HCT116 (cell line): Measurements from ENCODE around the gene HDAC2. TPM values are rescaled to one million over a fixed set of nuclear protein-coding genes. Genes with fewer than 3 reads are reported as not detected.

Source experiments
- ATAC-seq: fragments of 200-7000 bp; cut with Tn5 transposase; 2 replicates; pipeline ENCODE4 v1.9.1; 2020; ENCODE audit warnings: mild to moderate bottlenecking, moderate library complexity
- BruUV-seq: library from RNA; stranded (reverse); fragments of 400-500 nt; replicated peaks from 2 replicates; lab custom pipeline; 2021; lab: Mats Ljungman, UMichigan
- CTCF ChIA-PET: fragments of 300-600 bp; sonication (Branson Sonifier 250); formaldehyde crosslinking; loops from one replicate; lab custom pipeline; 2021; ENCODE audit warnings: antibody characterized with exemption; lab: Charles Lee
- POLR2A ChIA-PET: fragments of 300-600, 350-600 bp; sonication (Branson Sonifier 250); formaldehyde crosslinking; loops from one replicate; lab custom pipeline; 2021; ENCODE audit warnings: antibody characterized with exemption; lab: Charles Lee
- RAD21 ChIA-PET, 2 experiments: fragments of 300-600 bp; sonication (Branson Sonifier 250); formaldehyde crosslinking; loops; one replicate each; lab custom pipeline; 2023; ENCODE audit warnings: low total read pairs in 2 of 2; ENCODE audit not compliant: uncharacterized antibody in 2 of 2, unreplicated experiment in 2 of 2, low non-redundant PET in 1 of 2; lab: Charles Lee
- DNase-seq: peaks from one replicate; pipeline ENCODE4 v3.0.0-alpha.2; 2010; ENCODE audit warnings: low read depth, low spot score
- H2AFZ ChIP-seq: fragments of 200-600 bp; shearing (Covaris generic), sonication (generic); 2 replicates; pipeline ENCODE4 v1.6.1; 2017; ENCODE audit warnings: low read depth, mixed run types, mixed read lengths, antibody characterized with exemption, low read length; ENCODE audit not compliant: poor library complexity, severe bottlenecking
- H3K27ac ChIP-seq: 2 replicates; pipeline ENCODE4 v1.5.1; 2012; ENCODE audit warnings: low read depth, low read length
- H3K27me3 ChIP-seq: fragments of 200-600 bp; sonication (generic); 2 replicates; pipeline ENCODE4 v1.6.1; 2016; ENCODE audit warnings: mixed run types, low read length, mixed read lengths; ENCODE audit not compliant: insufficient read depth
- H3K36me3 ChIP-seq, 2 experiments: fragments of 200-500 bp in 1 of 2; fragments of 200-600 bp in 1 of 2; sonication (Bioruptor generic) in 1 of 2; sonication (generic) in 1 of 2; 2 replicates each; pipeline versions ENCODE4 v1.5.1 to v1.6.1; 2014 to 2016; ENCODE audit warnings: low read length in 2 of 2, inconsistent platforms in 1 of 2, mixed read lengths in 1 of 2, mixed run types in 1 of 2; ENCODE audit not compliant: insufficient read depth in 2 of 2, control insufficient read depth in 1 of 2
- H3K4me1 ChIP-seq, 2 experiments: fragments of 200-600 bp in 1 of 2; sonication (generic) in 1 of 2; 2 replicates each; pipeline versions ENCODE4 v1.5.1 to v1.6.1; 2012 to 2017; ENCODE audit warnings: low read length in 2 of 2, inconsistent platforms in 1 of 2, mild to moderate bottlenecking in 1 of 2, mixed read lengths in 1 of 2, mixed run types in 1 of 2, moderate library complexity in 1 of 2; ENCODE audit not compliant: insufficient read depth in 2 of 2, control insufficient read depth in 1 of 2
- H3K4me2 ChIP-seq: fragments of 200-600 bp; sonication (generic); 2 replicates; pipeline ENCODE4 v1.6.1; 2017; ENCODE audit warnings: mixed run types, low read length, mixed read lengths
- H3K4me3 ChIP-seq, 2 experiments: fragments of 200-600 bp in 1 of 2; sonication (generic) in 1 of 2; replicated peaks in 1 of 2; 2 replicates each; pipeline ENCODE4 v1.5.1; 2011 to 2016; ENCODE audit warnings: low read length in 2 of 2, control low read depth in 1 of 2, low read depth in 1 of 2, mild to moderate bottlenecking in 1 of 2, mixed read lengths in 1 of 2, mixed run types in 1 of 2
- H3K79me2 ChIP-seq: fragments of 200-600 bp; sonication (generic); 2 replicates; pipeline ENCODE4 v1.6.1; 2017; ENCODE audit warnings: mild to moderate bottlenecking, mixed run types, low read length, moderate library complexity, mixed read lengths; ENCODE audit not compliant: insufficient read depth
- H3K9ac ChIP-seq: fragments of 200-600 bp; sonication (generic); 2 replicates; pipeline ENCODE4 v1.6.1; 2016; ENCODE audit warnings: low read length, mixed read lengths
- H3K9me2 ChIP-seq: fragments of 200-600 bp; sonication (generic), shearing (Covaris generic); 2 replicates; pipeline ENCODE4 v1.6.1; 2017; ENCODE audit warnings: mixed run types, mild to moderate bottlenecking, moderate library complexity; ENCODE audit not compliant: insufficient read depth
- H3K9me3 ChIP-seq, 2 experiments: fragments of 200-500 bp in 1 of 2; fragments of 200-600 bp in 1 of 2; sonication (Bioruptor generic) in 1 of 2; sonication (generic) in 1 of 2; 2 replicates each; pipeline ENCODE4 v1.6.1; 2014 to 2017; ENCODE audit warnings: low read length in 2 of 2, mixed read lengths in 2 of 2, inconsistent platforms in 1 of 2, low read depth in 1 of 2, mild to moderate bottlenecking in 1 of 2, mixed run types in 1 of 2, moderate library complexity in 1 of 2; ENCODE audit not compliant: control insufficient read depth in 1 of 2, insufficient read depth in 1 of 2
- H4K20me1 ChIP-seq: fragments of 200-600 bp; sonication (generic), shearing (Covaris generic); 2 replicates; pipeline ENCODE4 v1.6.1; 2017; ENCODE audit warnings: mixed run types, mild to moderate bottlenecking, moderate library complexity; ENCODE audit not compliant: insufficient read depth
- CEBPB ChIP-seq: IDR thresholded peaks from 2 replicates; pipeline ENCODE4 v1.6.1; 2012; ENCODE audit warnings: low read depth
- CTCF ChIP-seq, 3 experiments: fragments of 200-600 bp in 1 of 3; sonication (generic) in 1 of 3; IDR thresholded peaks in 2 of 3; conservative IDR thresholded peaks in 1 of 3; 2 replicates each; pipeline ENCODE4 v1.5.1; 2012 to 2017; ENCODE audit warnings: low read depth in 2 of 3, low read length in 2 of 3, antibody characterized with exemption in 1 of 3, borderline replicate concordance in 1 of 3, control low read depth in 1 of 3, mild to moderate bottlenecking in 1 of 3, mixed read lengths in 1 of 3, mixed run types in 1 of 3, moderate library complexity in 1 of 3; ENCODE audit not compliant: insufficient read depth in 1 of 3
- EZH2phosphoT487 ChIP-seq: fragments of 200-600 bp; IDR thresholded peaks from 2 replicates; pipeline ENCODE4 v1.6.1; 2018; ENCODE audit warnings: antibody characterized with exemption, borderline replicate concordance
- JUND ChIP-seq: IDR thresholded peaks from 2 replicates; pipeline ENCODE4 v1.6.1; 2012
- RAD21 ChIP-seq: IDR thresholded peaks from 2 replicates; pipeline ENCODE4 v1.6.1; 2012; ENCODE audit warnings: low read depth, mild to moderate bottlenecking
- SIN3A ChIP-seq: IDR thresholded peaks from 2 replicates; pipeline ENCODE4 v1.6.1; 2012; ENCODE audit warnings: low read depth
- SP1 ChIP-seq: IDR thresholded peaks from 2 replicates; pipeline ENCODE4 v1.6.1; 2012; ENCODE audit warnings: low read depth
- SRF ChIP-seq: IDR thresholded peaks from 2 replicates; pipeline ENCODE4 v1.6.1; 2012; ENCODE audit warnings: low read depth
- TCF7L2 ChIP-seq: IDR thresholded peaks from 2 replicates; pipeline ENCODE4 v1.7.0; 2011; ENCODE audit warnings: borderline replicate concordance, inconsistent platforms; ENCODE audit not compliant: insufficient read depth, insufficient read length; ENCODE audit errors: extremely low read depth
- ZFX ChIP-seq: fragments of 450-650 bp; IDR thresholded peaks from 2 replicates; pipeline ENCODE4 v1.6.1; 2017
- intact Hi-C: fragments of 100-400 bp; cut with micrococcal nuclease; formaldehyde crosslinking; loops from 2 replicates; pipeline ENCODE4 v1.10.0; 2022
- total RNA-seq: library from RNA; stranded (reverse); gene quantifications from one replicate; pipeline ENCODE4 v1.2.1, GENCODE V29; 2021; ENCODE audit not compliant: unreplicated experiment
- TF ChIP-seq, protein P1 (sequence below): IDR thresholded peaks from 2 replicates; pipeline ENCODE4 v1.6.1; 2012; ENCODE audit warnings: low read depth

HDAC2 gene
- total RNA-seq, 1 experiment from 2014 or later, result 153 TPM

- CTCF ChIA-PET, result no interaction called here
- Histone ChIP-seq H3K27me3 (no peaks in the 10 kb centered on the region), H3K9ac (no peak overlapping the region), H3K4me3 (no peak overlapping the region), H2AFZ (no peak overlapping the region), H3K4me1 (peaks cover 0 to 6% of the 10 kb centered on the region in 2 experiments; a peak in 2 of 4 replicates), H3K27ac (no peak overlapping the region), H3K9me2 (no peaks in the 10 kb centered on the region), H4K20me1 (no peaks in the 10 kb centered on the region), H3K4me2 (no peak overlapping the region), H3K9me3 (no peaks in the 10 kb centered on the region), H3K79me2 (peaks cover 43% of the 10 kb centered on the region), H3K36me3 (peaks cover 28 to 29% of the 10 kb centered on the region in 2 experiments; a peak in 3 of 4 replicates)
- RAD21 ChIA-PET, result no interaction called here
- DNase-seq (no peak), ATAC-seq (no peak)
- BruUV-seq, result no TSS peak
- TF ChIP-seq RAD21 (no peak), SP1 (no peak), JUND (no peak), EZH2phosphoT487 (no peak)
- POLR2A ChIA-PET, result no interaction called here
- intact Hi-C loops, result no loop called here
Observed at GRCh38 chr6:113949499-113949898, 21.4 kb downstream of the HDAC2 start.

- BruUV-seq, result no TSS peak
- H3K27me3 ChIP-seq, result no peaks in the 10 kb centered on the region
- CTCF ChIA-PET, result no interaction called here
- H3K9me2 ChIP-seq, result no peaks in the 10 kb centered on the region
- H3K9me3 ChIP-seq, result no peaks in the 10 kb centered on the region
- POLR2A ChIA-PET, result no interaction called here
- TF ChIP-seq ZFX (no peak), SRF (no peak), TCF7L2 (no peak), SIN3A (no peak), CEBPB (no peak), CTCF (IDR thresholded peaks at IDR 0.05 in 2 of 3, conservative IDR thresholded peaks at IDR 0.05 in 1 of 3; ENCODE audit: borderline replicate concordance in 1 of 3, insufficient read depth in 1 of 3, low read depth in 2 of 3, low read length in 2 of 3) (no peak), RAD21 (no peak)
- TF ChIP-seq, protein P1, sequence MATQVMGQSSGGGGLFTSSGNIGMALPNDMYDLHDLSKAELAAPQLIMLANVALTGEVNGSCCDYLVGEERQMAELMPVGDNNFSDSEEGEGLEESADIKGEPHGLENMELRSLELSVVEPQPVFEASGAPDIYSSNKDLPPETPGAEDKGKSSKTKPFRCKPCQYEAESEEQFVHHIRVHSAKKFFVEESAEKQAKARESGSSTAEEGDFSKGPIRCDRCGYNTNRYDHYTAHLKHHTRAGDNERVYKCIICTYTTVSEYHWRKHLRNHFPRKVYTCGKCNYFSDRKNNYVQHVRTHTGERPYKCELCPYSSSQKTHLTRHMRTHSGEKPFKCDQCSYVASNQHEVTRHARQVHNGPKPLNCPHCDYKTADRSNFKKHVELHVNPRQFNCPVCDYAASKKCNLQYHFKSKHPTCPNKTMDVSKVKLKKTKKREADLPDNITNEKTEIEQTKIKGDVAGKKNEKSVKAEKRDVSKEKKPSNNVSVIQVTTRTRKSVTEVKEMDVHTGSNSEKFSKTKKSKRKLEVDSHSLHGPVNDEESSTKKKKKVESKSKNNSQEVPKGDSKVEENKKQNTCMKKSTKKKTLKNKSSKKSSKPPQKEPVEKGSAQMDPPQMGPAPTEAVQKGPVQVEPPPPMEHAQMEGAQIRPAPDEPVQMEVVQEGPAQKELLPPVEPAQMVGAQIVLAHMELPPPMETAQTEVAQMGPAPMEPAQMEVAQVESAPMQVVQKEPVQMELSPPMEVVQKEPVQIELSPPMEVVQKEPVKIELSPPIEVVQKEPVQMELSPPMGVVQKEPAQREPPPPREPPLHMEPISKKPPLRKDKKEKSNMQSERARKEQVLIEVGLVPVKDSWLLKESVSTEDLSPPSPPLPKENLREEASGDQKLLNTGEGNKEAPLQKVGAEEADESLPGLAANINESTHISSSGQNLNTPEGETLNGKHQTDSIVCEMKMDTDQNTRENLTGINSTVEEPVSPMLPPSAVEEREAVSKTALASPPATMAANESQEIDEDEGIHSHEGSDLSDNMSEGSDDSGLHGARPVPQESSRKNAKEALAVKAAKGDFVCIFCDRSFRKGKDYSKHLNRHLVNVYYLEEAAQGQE, result no peak
- no peak overlapping the region for H2AFZ ChIP-seq
- intact Hi-C loops, result no loop called here
- H3K4me2 ChIP-seq, result no peak overlapping the region
- no peaks in the 10 kb centered on the region for H4K20me1 ChIP-seq
- H3K79me2 ChIP-seq, result peaks cover 5% of the 10 kb centered on the region; the same call in 1 of the 2 replicates
- H3K4me3 ChIP-seq, result no peak overlapping the region
- no peak overlapping the region for H3K27ac ChIP-seq
- no peaks in the 10 kb centered on the region for H3K4me1 ChIP-seq
- H3K9ac ChIP-seq, result no peak overlapping the region
- peaks cover 47 to 66% of the 10 kb centered on the region in 2 experiments for H3K36me3 ChIP-seq
- DNase-seq (no peak), ATAC-seq (no peak)
- RAD21 ChIA-PET, result no interaction called here
Observed at GRCh38 chr6:113944701-113945100, 26.2 kb downstream of the HDAC2 start.
